HepG2 (cell line): ENCODE data around the gene ANKZF1. TPM values are rescaled to one million over a fixed set of nuclear protein-coding genes. Genes with fewer than 3 reads are reported as not detected.

Experiments
- ARNT2 ChIP-seq: sonication (generic); formaldehyde crosslinking; IDR thresholded peaks from 2 replicates; pipeline ENCODE4 v1.8.0; 2022; ENCODE audit warnings: mild to moderate bottlenecking, low read depth, missing genetic modification reagents, moderate library complexity
- CEBPG ChIP-seq: IDR thresholded peaks from 2 replicates; pipeline ENCODE4 v1.6.1; 2016
- FOXO1 ChIP-seq: sonication (generic); formaldehyde crosslinking; IDR thresholded peaks from 2 replicates; pipeline ENCODE4 v1.4.0; 2020; ENCODE audit warnings: missing genetic modification reagents
- GMEB2 ChIP-seq: IDR thresholded peaks from 2 replicates; pipeline ENCODE4 v1.6.1; 2016; ENCODE audit warnings: missing biosample characterization, missing genetic modification reagents, low read depth
- HBP1 ChIP-seq: IDR thresholded peaks from 2 replicates; pipeline ENCODE4 v1.6.1; 2016; ENCODE audit warnings: low read depth, control low read depth
- HNRNPLL ChIP-seq: fragments of 200-400 bp; formaldehyde crosslinking; IDR thresholded peaks from 2 replicates; pipeline ENCODE4 v1.6.1; 2017; ENCODE audit warnings: mild to moderate bottlenecking, low read depth, low read length; ENCODE audit not compliant: poor library complexity, severe bottlenecking
- KLF16 ChIP-seq, 2 experiments: sonication (generic) in 1 of 2; formaldehyde crosslinking in 1 of 2; IDR thresholded peaks; 2 replicates each; pipeline versions ENCODE4 v1.6.1 to v1.8.0; 2016 to 2023; ENCODE audit warnings: missing genetic modification reagents in 2 of 2, missing compliant biosample characterization in 1 of 2
- KLF6 ChIP-seq: IDR thresholded peaks from 2 replicates; pipeline ENCODE4 v1.8.0; 2016; ENCODE audit warnings: missing biosample characterization, missing genetic modification reagents
- MEIS2 ChIP-seq: sonication (generic); formaldehyde crosslinking; IDR thresholded peaks from 2 replicates; pipeline ENCODE4 v1.9.0; 2021; ENCODE audit warnings: mild to moderate bottlenecking, missing genetic modification reagents
- NFKBIZ ChIP-seq: IDR thresholded peaks from 2 replicates; pipeline ENCODE4 v1.6.1; 2018; ENCODE audit warnings: missing genetic modification reagents, missing compliant biosample characterization
- NR3C1 ChIP-seq: sonication (generic); formaldehyde crosslinking; IDR thresholded peaks from 2 replicates; pipeline ENCODE4 v1.4.0; 2020; ENCODE audit warnings: missing genetic modification reagents
- POLR2AphosphoS5 ChIP-seq: IDR thresholded peaks from 2 replicates; pipeline ENCODE4 v1.6.1; 2012; ENCODE audit warnings: low read depth, low read length
- RARA ChIP-seq: IDR thresholded peaks from 2 replicates; pipeline ENCODE4 v1.6.1; 2016; ENCODE audit warnings: missing genetic modification reagents, missing compliant biosample characterization
- SRY ChIP-seq: sonication (generic); formaldehyde crosslinking; IDR thresholded peaks from 2 replicates; pipeline ENCODE4 v1.8.0; 2022; ENCODE audit warnings: mild to moderate bottlenecking, missing genetic modification reagents
- STAG1 ChIP-seq: sonication (generic); formaldehyde crosslinking; IDR thresholded peaks from 2 replicates; pipeline ENCODE4 v1.4.0; 2020; ENCODE audit warnings: missing genetic modification reagents
- YEATS2 ChIP-seq: sonication (generic); formaldehyde crosslinking; IDR thresholded peaks from 2 replicates; pipeline ENCODE4 v1.4.0; 2020; ENCODE audit warnings: missing genetic modification reagents, borderline replicate concordance
- ZBTB10 ChIP-seq: sonication (generic); formaldehyde crosslinking; IDR thresholded peaks from 2 replicates; pipeline ENCODE4 v1.4.0; 2020; ENCODE audit warnings: missing genetic modification reagents, borderline replicate concordance
- ZBTB25 ChIP-seq: IDR thresholded peaks from 2 replicates; pipeline ENCODE4 v1.6.1; 2018; ENCODE audit warnings: missing genetic modification reagents
- ZMYM3 ChIP-seq: sonication (generic); formaldehyde crosslinking; IDR thresholded peaks from 2 replicates; pipeline ENCODE4 v1.5.1; 2020; ENCODE audit warnings: mild to moderate bottlenecking, missing genetic modification reagents
- ZNF20 ChIP-seq: sonication (generic); formaldehyde crosslinking; IDR thresholded peaks from 2 replicates; pipeline ENCODE4 v1.4.0; 2020; ENCODE audit warnings: mild to moderate bottlenecking, moderate library complexity, missing genetic modification reagents
- ZNF253 ChIP-seq: sonication (generic); formaldehyde crosslinking; IDR thresholded peaks from 2 replicates; pipeline ENCODE4 v1.8.0; 2022; ENCODE audit warnings: mild to moderate bottlenecking, missing genetic modification reagents, borderline replicate concordance
- ZNF333 ChIP-seq: sonication (generic); formaldehyde crosslinking; IDR thresholded peaks from 2 replicates; pipeline ENCODE4 v1.4.0; 2020; ENCODE audit warnings: mild to moderate bottlenecking, missing genetic modification reagents, borderline replicate concordance
- ZNF556 ChIP-seq: sonication (generic); formaldehyde crosslinking; IDR thresholded peaks from 2 replicates; pipeline ENCODE4 v1.4.0; 2020; ENCODE audit warnings: mild to moderate bottlenecking, missing genetic modification reagents, borderline replicate concordance
- ZNF577 ChIP-seq: sonication (generic); formaldehyde crosslinking; IDR thresholded peaks from 2 replicates; pipeline ENCODE4 v1.4.0; 2020; ENCODE audit warnings: mild to moderate bottlenecking, low read depth, missing genetic modification reagents, borderline replicate concordance
- ZSCAN20 ChIP-seq: sonication (generic); formaldehyde crosslinking; IDR thresholded peaks from 2 replicates; pipeline ENCODE4 v1.4.0; 2020; ENCODE audit warnings: missing genetic modification reagents, mild to moderate bottlenecking, borderline replicate concordance
- polyA plus RNA-seq, 8 experiments: library from polyadenylated mRNA; depleted of rRNA in 3 of 8; stranded (reverse) in 7 of 8; unstranded in 1 of 8; fragments of >200 nt; fragmentation: Illumina TruSeq in 4 of 8; extraction: Trizol in 4 of 8; gene quantifications; 2 replicates each; pipeline versions ENCODE4 v1.2.1 to v1.2.3, GENCODE V29; 2011 to 2016; ENCODE audit warnings: low read depth in 4 of 8, missing spikeins in 1 of 8, mixed read lengths in 1 of 8; ENCODE audit not compliant: insufficient read depth in 1 of 8
- total RNA-seq, 5 experiments: library from RNA; depleted of rRNA; stranded (reverse); fragments of >200 nt; fragmentation: Illumina TruSeq; extraction: Trizol; gene quantifications; 2 replicates each; pipeline ENCODE4 v1.2.3, GENCODE V29; 2016; ENCODE audit warnings: low read depth in 1 of 5

Gene ANKZF1
- total and polyA plus RNA-seq, 2 of the 13 experiments (the other 11 are each of a cell fraction or from before 2014, with no cell fraction given) = 25.3 to 128 TPM

- TF ChIP-seq STAG1 (CRISPR knock-in tag) (no peak), RARA (CRISPR knock-in tag) (peak; percentile 35; the same call in 1 of the 2 replicates), YEATS2 (CRISPR knock-in tag) (no peak), FOXO1 (CRISPR knock-in tag) (0 out of 2 replicates have a peak, but pooled peaks have one; percentile 42), ZMYM3 (CRISPR knock-in tag) (no peak), GMEB2 (CRISPR knock-in tag) (no peak), ZBTB10 (CRISPR knock-in tag) (no peak), ZNF253 (CRISPR knock-in tag) (no peak), ZNF333 (peak; percentile 40; the same call in 1 of the 2 replicates), NR3C1 (CRISPR knock-in tag) (no peak), HNRNPLL (no peak), ARNT2 (CRISPR knock-in tag) (no peak; the same call in 1 of the 2 replicates), ZBTB25 (CRISPR knock-in tag) (no peak), ZNF556 (no peak), KLF6 (CRISPR knock-in tag) (no peak), ZSCAN20 (CRISPR knock-in tag) (no peak), ZNF20 (CRISPR knock-in tag) (no peak), SRY (CRISPR knock-in tag) (peak; percentile 75; the same call in 1 of the 2 replicates), CEBPG (CRISPR knock-in tag) (no peak), NFKBIZ (CRISPR knock-in tag) (no peak), KLF16 (CRISPR knock-in tag; IDR thresholded peaks at IDR 0.05) (no peak), ZNF577 (CRISPR knock-in tag) (no peak), POLR2AphosphoS5 (peak; percentile 35), HBP1 (CRISPR knock-in tag) (no peak; the same call in 1 of the 2 replicates), MEIS2 (CRISPR knock-in tag) (no peak)
These were observed 22.3 kb upstream of the ANKZF1 start (continued) for GRCh38 chr2:219207134-219207883.
